ENCODE results near the gene NDST3. TPM values are rescaled to one million over a fixed set of nuclear protein-coding genes. Genes with fewer than 3 reads are reported as not detected.
A peak's percentile ranks its signal among the peaks of the same experiment; 100 is the strongest.

NDST3 gene
- total RNA-seq, 1 donor from 2014 or later, result 1.5 TPM

DNA sequence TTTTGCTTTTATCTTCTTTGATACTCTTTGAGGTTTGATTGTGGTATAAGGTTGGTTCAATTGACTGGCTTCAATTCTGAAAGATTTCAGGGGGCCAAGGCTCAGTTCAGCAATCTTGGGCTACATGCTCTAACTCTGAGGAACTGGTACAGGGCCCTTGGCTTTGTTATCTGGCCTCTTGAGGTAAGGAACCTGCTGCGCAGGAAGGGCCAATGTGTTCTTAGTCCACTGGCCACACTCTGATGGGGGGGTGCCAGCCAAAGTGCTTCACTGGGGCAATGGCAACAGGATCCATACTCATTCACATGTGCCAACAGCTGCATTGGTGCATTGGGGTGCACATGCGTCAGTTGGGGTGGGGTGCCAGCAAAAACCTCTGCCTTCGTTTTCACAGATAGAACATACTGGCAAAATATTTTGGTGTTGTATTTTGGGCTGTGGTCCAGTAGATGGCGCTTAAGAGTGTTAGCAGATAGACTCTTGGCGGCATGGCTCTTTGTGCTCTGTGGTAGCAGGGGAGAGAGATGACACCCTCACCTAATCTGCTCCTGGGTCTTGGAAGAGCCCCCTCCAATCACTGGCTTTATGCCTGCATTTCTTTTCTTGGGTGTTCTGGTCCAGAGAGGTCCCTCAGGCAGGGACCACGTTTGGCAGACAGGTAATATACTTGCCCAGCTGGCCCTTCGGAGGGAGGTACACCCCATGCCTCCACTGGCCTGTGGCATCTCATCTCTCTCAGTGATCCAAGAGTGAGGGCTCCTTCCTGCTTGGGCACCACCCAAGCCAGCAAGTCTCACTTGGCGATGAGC lies 42.9 kb downstream of the NDST3 start:
- DNase-seq (ENCODE audit: extremely low spot score, unreplicated experiment), result no peak
- H3K27ac Mint-ChIP-seq, result no peak overlapping the region
- no peaks in the 10 kb centered on the region for H3K27me3 Mint-ChIP-seq
- TF ChIP-seq, protein P1, sequence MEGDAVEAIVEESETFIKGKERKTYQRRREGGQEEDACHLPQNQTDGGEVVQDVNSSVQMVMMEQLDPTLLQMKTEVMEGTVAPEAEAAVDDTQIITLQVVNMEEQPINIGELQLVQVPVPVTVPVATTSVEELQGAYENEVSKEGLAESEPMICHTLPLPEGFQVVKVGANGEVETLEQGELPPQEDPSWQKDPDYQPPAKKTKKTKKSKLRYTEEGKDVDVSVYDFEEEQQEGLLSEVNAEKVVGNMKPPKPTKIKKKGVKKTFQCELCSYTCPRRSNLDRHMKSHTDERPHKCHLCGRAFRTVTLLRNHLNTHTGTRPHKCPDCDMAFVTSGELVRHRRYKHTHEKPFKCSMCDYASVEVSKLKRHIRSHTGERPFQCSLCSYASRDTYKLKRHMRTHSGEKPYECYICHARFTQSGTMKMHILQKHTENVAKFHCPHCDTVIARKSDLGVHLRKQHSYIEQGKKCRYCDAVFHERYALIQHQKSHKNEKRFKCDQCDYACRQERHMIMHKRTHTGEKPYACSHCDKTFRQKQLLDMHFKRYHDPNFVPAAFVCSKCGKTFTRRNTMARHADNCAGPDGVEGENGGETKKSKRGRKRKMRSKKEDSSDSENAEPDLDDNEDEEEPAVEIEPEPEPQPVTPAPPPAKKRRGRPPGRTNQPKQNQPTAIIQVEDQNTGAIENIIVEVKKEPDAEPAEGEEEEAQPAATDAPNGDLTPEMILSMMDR (conservative IDR thresholded peaks at IDR 0.05), result peak; percentile 58
- no peaks in the 10 kb centered on the region for H3K4me1 Mint-ChIP-seq (ENCODE audit: unreplicated experiment)
- no peaks in the 10 kb centered on the region for H3K36me3 Mint-ChIP-seq
- H3K9me3 Mint-ChIP-seq, result peaks cover 4% of the 10 kb centered on the region
- H3K4me3 Mint-ChIP-seq, result no peak overlapping the region

- peaks cover 4% of the 10 kb centered on the region for H3K9me3 Mint-ChIP-seq
- no peaks in the 10 kb centered on the region for H3K27me3 Mint-ChIP-seq
- TF ChIP-seq, protein P1 (conservative IDR thresholded peaks at IDR 0.05), result no peak
- H3K4me1 Mint-ChIP-seq (ENCODE audit: unreplicated experiment), result no peaks in the 10 kb centered on the region
- no peak for DNase-seq (ENCODE audit: extremely low spot score, unreplicated experiment)
- H3K4me3 Mint-ChIP-seq, result no peak overlapping the region
- H3K36me3 Mint-ChIP-seq, result no peaks in the 10 kb centered on the region
- H3K27ac Mint-ChIP-seq, result no peak overlapping the region
These were observed 43.5 kb downstream of the NDST3 start for GRCh38 chr4:118077767-118078105.

DNA sequence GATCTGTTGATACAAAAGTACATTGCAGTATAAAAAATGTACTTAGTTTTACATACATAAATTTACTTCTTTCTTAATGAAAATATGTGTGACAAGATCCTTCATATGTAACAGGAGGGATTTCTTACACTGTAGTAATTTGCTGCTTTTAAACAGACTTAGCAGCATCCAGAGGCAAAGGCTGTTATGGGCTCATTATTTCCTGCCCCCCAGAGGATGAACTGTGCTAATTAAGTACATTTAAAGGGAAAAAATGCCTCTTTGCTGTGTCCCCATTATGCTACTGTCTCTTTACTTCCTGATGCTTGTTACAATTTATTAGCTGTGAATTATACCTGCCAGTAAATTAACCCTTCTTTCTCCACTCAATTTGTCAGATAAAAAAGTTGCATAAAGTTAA lies 47.1 kb downstream of the NDST3 start:
- Mint-ChIP-seq H3K4me3 (no peak overlapping the region), H3K36me3 (no peaks in the 10 kb centered on the region), H3K4me1 (ENCODE audit: unreplicated experiment) (no peaks in the 10 kb centered on the region), H3K27me3 (no peaks in the 10 kb centered on the region), H3K27ac (no peak overlapping the region), H3K9me3 (no peaks in the 10 kb centered on the region)
- no peak for DNase-seq (ENCODE audit: extremely low spot score, unreplicated experiment)
- TF ChIP-seq, protein P1 (conservative IDR thresholded peaks at IDR 0.05), result no peak

DNA sequence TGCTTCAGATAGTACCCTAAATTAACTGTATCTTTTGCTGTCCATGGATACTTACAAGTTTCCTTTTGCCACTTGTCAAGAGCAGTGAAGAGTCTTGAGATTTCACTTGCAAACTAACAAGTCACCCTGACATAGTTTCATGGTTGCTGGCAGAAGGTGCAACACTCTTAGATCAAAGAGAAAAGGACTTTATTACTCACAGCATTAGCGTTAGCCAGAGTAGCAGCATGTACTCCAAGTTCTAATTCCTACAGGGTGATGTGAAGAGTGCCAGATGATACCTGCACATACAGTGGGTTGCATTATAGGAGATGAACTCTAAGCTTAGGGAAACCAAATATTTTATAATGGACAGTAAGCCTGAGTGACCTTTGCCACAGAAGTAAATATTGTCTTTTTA lies 47.9 kb downstream of the NDST3 start:
- Mint-ChIP-seq H3K9me3 (no peaks in the 10 kb centered on the region), H3K27me3 (no peaks in the 10 kb centered on the region), H3K4me3 (no peak overlapping the region), H3K27ac (no peak overlapping the region), H3K4me1 (ENCODE audit: unreplicated experiment) (no peaks in the 10 kb centered on the region), H3K36me3 (no peaks in the 10 kb centered on the region)
- TF ChIP-seq, protein P1 (conservative IDR thresholded peaks at IDR 0.05), result no peak
- no peak for DNase-seq (ENCODE audit: extremely low spot score, unreplicated experiment)

DNA sequence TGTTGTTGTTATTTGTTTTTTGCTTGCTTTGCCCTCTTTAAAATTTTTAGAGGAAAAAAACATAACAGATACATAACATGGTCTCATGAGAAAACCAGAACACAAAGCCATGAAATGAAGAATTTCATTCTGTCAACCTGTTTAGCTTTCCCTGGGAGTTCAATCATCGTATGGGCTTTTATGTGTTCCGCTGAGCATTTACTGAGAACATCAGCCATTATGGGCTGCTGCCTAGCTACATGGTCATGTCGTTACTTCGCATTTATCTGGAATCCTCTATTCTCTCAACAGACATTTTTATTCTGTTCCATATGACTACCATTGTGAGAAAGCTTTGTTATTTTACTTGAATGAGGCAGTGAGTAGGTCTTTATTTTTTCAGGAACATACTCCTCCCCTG lies 51.4 kb downstream of the NDST3 start:
- no peak for DNase-seq (ENCODE audit: extremely low spot score, unreplicated experiment)
- Mint-ChIP-seq H3K4me1 (ENCODE audit: unreplicated experiment) (no peaks in the 10 kb centered on the region), H3K4me3 (no peak overlapping the region), H3K27me3 (no peaks in the 10 kb centered on the region), H3K36me3 (no peaks in the 10 kb centered on the region), H3K27ac (no peak overlapping the region), H3K9me3 (no peaks in the 10 kb centered on the region)
- TF ChIP-seq, protein P1 (conservative IDR thresholded peaks at IDR 0.05), result no peak
